Myocyte (in vitro differentiated cells): ENCODE results near the gene HEG1. TPM values are rescaled to one million over a fixed set of nuclear protein-coding genes. Genes with fewer than 3 reads are reported as not detected.
"Not testable (repeated sequence)": the region's sequence is repeated elsewhere in the genome, so short reads cannot be mapped to it uniquely, and the experiment has no call there.

Experiments used
- DNase-seq: peaks from one replicate; pipeline ENCODE4 v3.0.0-alpha.2; 2012; ENCODE audit warnings: low read depth
- total RNA-seq: library from RNA; depleted of rRNA; stranded (reverse); fragments of >200 nt; gene quantifications from 2 replicates; pipeline ENCODE4 v1.2.3, GENCODE V29; 2014

HEG1 gene
- total RNA-seq, 1 donor from 2014 or later: 26.1 TPM

GRCh38 chr3:124960105-124960504, 95.7 kb downstream of the HEG1 start:
- DNase-seq: no peak

- DNase-seq: not testable (repeated sequence)
Observed at GRCh38 chr3:124957951-124958350, 97.8 kb downstream of the HEG1 start.

GRCh38 chr3:124952282-124952855, 103.4 kb downstream of the HEG1 start:
- no peak for DNase-seq

GRCh38 chr3:124951511-124952281, 104.1 kb downstream of the HEG1 start:
- peak; percentile 48 for DNase-seq

GRCh38 chr3:124950026-124950425, 105.8 kb downstream of the HEG1 start:
- DNase-seq: no peak

GRCh38 chr3:124942613-124943012, 113.2 kb downstream of the HEG1 start:
- DNase-seq: no peak

GRCh38 chr3:124941771-124942170, 114.0 kb downstream of the HEG1 start:
- DNase-seq: no peak

- no peak for DNase-seq
Observed at GRCh38 chr3:124939661-124940060, 116.1 kb downstream of the HEG1 start.

- DNase-seq: no peak
Observed at GRCh38 chr3:124938896-124939295, 116.9 kb downstream of the HEG1 start.

GRCh38 chr3:124937049-124937448, 118.7 kb downstream of the HEG1 start:
- no peak for DNase-seq

- DNase-seq: no peak
Observed at GRCh38 chr3:124935794-124936542, 119.8 kb downstream of the HEG1 start.

GRCh38 chr3:124935264-124935663, 120.5 kb downstream of the HEG1 start:
- no peak for DNase-seq

- DNase-seq: no peak
Observed at GRCh38 chr3:124934577-124934976, 121.2 kb downstream of the HEG1 start, which contains the start of gene MUC13. Gene MUC13 (minus strand): TSS chr3:124934751. CDS start chr3:124934712, 39 bp downstream.

- DNase-seq: peak; percentile 75
Observed at GRCh38 chr3:124928333-124929202, 127.2 kb downstream of the HEG1 start.

- DNase-seq: no peak
Observed at GRCh38 chr3:124927574-124928045, 128.2 kb downstream of the HEG1 start.

- no peak for DNase-seq
Observed at GRCh38 chr3:124926426-124927101, 129.2 kb downstream of the HEG1 start.

- no peak for DNase-seq
Observed at GRCh38 chr3:124924741-124925140, 131.1 kb downstream of the HEG1 start.

- DNase-seq: no peak
Observed at GRCh38 chr3:124923833-124924232, 132.0 kb downstream of the HEG1 start.

GRCh38 chr3:124920718-124921117, 135.1 kb downstream of the HEG1 start:
- DNase-seq: no peak

- DNase-seq: no peak
Observed at GRCh38 chr3:124919756-124920155, 136.0 kb downstream of the HEG1 start.
